GM18499 (cell line): ENCODE data around the gene GPBP1.
"Not testable (repeated sequence)": the region's sequence is repeated elsewhere in the genome, so short reads cannot be mapped to it uniquely, and the experiment has no call there.

Experiments used
- ATAC-seq: cut with Tn5 transposase; IDR thresholded peaks from one replicate; pipeline ENCODE4 v1.9.1; 2021; ENCODE audit warnings: moderate number of reproducible peaks; ENCODE audit not compliant: insufficient read depth, unreplicated experiment

The GPBP1 gene

GRCh38 chr5:57175551-57176309 is 1.9 kb downstream of the GPBP1 start:
- no peak for ATAC-seq

DNA sequence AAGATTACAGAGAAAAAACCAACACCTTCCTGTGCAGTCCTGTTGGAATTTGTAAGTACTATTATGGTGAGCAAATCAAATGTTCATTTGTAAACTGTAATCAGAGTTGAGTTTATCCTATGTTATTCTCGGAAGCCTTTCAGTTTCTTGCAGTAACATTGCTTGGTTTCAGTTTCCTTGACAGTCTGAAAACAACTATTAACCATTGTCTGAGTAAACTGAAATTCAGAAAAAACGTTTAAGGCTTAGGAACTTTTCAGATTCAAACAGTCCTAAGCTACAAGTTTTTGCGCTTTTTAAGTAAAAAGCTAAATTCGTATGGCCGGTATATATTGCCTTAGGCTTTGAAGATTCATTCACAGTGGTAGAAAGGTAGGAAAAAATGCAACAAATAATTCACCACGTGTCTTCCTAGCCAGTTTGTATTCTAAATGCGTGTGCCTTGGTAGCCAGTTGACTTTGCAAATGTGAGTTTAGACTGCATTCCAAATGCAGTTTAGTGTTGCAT is 2.5 kb downstream of the GPBP1 start:
- no peak for ATAC-seq

GRCh38 chr5:57177479-57178156 is 3.8 kb downstream of the GPBP1 start:
- no peak for ATAC-seq

DNA sequence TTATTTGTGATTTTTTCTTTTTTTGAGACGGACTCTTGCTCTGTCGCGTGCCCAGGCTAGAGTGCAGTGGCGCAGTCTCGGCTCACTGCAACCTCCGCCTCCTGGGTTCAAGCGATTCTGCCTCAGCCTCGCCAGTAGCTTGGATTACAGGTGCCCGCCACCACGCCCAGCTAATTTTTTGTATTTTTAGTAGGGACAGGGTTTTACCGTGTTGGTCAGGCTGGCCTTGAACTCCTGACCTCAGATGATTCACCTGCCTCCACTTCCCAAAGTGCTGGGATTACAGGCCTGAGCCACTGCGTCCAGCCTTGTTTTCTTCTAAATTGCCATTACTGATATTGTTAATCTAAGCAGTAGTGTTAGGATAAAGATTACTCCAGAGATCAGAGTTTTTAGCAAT is 4.4 kb downstream of the GPBP1 start:
- ATAC-seq, result not testable (repeated sequence)

GRCh38 chr5:57179262-57180200 is 5.7 kb downstream of the GPBP1 start:
- ATAC-seq, result no peak

DNA sequence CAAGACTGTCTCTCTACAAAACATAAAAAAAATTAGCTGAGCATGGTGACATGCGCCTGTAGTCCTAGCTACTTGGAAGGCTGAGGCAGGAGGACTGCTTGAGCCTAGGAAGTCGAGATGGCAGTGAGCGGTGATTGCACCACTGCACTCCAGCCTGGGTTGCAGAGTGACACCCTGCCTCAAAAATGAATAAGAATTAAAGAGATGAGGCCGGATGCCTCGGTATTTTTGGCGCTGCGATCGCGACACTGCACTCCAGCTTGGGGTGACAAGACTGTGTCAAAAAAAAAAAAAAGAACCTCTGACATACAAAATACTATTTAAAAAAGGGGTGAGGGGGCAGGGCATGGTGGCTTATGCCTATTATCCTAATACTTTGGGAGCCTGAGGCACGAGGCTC is 7.3 kb downstream of the GPBP1 start:
- ATAC-seq, result no peak

GRCh38 chr5:57184322-57184721 is 10.5 kb downstream of the GPBP1 start:
- ATAC-seq, result no peak

GRCh38 chr5:57185313-57185712 is 11.5 kb downstream of the GPBP1 start:
- no peak for ATAC-seq

DNA sequence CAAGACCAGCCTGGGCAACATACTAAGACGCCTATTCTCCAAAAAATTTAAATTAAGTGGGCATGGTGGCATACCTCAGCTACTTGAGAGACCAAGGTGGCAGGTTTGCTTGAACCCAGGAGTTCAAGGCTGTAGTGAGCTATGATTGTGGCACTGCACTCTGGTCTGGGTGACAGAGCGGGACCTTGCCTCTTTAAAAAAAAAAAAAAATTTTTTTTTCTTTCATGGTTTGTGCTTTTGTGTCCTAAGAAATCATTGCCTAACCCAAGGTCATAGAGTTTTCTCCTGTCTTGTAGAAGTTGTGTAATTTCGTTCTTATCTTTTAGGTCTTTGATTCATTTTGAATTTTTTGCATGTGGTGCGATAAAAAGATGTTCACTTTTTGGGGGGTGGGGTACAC is 12.3 kb downstream of the GPBP1 start:
- ATAC-seq, result no peak

DNA sequence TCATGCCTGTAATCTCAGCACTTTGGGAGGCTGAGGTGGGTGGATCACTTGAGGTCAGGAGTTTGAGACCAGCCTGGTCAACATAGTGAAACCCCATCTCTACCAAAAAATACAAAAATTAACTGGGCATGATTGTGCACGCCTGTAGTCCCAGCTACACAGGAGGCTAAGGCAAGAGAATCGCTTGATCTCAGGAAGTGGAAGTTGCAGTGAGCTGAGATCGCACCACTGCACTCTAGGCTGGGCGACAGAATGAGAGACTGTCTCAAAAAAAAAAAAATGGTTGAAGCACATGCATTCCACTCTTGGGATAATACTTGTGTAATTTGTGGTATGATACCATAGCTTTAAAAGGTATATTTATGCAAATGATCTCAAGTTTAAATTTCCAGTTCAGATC is 14.1 kb downstream of the GPBP1 start:
- ATAC-seq, result not testable (repeated sequence)

- ATAC-seq, result no peak
These were observed 15.7 kb downstream of the GPBP1 start for GRCh38 chr5:57189515-57189914.

DNA sequence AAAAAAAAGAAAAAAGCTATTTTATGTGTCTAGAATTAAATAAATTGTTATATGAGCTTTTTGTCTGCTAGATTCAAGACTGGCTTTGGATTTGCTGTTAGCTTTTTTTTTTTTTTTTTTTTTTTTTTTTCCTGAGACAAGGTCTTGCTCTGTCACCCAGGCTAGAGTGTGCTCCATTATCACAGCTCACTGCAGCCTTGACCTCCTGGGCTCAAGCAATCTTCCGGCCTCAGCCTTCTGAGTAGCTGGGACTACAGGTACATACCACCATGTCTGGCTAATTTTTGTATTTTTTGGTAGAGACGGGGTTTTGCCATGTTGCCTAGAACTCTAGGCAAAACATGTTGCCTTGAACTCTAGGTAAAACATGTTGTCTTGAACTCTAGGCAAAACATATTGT is 16.7 kb downstream of the GPBP1 start:
- no peak for ATAC-seq

GRCh38 chr5:57191163-57191562 is 17.3 kb downstream of the GPBP1 start:
- ATAC-seq, result no peak

DNA sequence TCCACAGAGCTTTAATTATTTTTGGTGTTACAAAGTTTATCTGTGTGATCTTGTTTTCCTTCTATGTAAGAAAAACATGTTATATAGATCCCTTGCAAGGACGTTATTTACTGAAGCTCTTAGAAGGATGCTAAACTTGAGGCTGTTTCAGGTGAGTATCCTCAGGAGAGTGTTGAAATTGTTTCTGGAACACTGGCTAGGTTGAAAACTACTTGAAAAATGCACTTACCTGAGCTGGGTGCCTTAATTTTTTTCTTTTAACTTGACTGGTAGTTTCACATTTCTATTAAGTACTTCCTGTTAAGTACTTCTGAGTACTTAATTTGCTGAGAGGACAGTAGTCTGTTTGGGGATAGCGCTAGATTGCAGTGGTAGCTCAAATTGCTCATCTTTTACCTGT is 18.1 kb downstream of the GPBP1 start:
- no peak for ATAC-seq

- not testable (repeated sequence) for ATAC-seq
These were observed 19.0 kb downstream of the GPBP1 start for GRCh38 chr5:57192832-57193231.

DNA sequence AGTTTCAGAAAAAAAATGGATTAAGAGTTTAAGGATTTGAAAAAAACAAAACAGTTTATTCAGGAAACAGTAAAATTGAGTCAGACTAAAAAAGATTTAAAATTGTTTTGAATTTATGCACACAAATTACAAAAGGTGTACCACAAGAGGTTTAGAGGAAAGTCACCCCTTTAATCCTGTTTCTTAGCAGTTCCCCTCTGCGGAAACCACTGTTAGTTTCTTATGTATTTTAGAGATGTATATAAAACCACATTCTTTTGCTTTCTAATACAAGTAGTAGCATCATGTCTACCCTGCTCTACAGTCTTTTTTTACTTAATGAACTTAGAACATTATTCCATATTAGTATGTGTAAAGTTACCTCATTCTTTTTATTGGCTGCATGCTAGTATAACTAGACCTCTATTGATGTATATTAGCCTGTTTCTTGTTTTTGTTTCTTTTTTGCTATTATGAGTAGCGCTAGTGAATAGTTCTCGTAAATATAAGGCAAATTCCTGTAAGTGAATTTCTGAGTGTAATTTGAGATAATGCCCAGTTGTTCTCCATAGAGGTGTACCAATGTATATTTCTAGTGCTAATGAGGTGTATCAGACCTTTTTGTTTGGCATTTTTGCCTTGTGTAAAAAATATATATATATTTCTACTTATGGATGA is 20.0 kb downstream of the GPBP1 start:
- no peak for ATAC-seq

DNA sequence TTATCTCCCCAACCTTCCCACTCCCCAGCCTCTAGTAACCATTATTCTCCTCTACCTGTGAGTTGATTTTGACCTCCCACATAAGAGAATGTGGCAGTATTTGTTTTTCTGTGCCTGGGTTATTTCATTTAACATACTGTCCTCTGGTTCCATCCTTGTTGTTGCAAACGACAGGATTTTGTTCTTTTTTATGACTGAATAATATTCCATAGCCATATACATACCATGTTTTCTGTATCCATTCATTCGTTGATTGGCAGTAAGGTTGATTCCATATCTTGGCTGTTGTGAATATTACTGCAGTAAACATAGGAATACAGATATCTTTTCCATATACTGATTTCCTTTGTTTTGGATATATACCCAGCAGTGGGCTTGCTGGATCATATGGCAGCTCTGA is 20.8 kb downstream of the GPBP1 start:
- ATAC-seq, result no peak

GRCh38 chr5:57195060-57195459 is 21.2 kb downstream of the GPBP1 start:
- no peak for ATAC-seq

DNA sequence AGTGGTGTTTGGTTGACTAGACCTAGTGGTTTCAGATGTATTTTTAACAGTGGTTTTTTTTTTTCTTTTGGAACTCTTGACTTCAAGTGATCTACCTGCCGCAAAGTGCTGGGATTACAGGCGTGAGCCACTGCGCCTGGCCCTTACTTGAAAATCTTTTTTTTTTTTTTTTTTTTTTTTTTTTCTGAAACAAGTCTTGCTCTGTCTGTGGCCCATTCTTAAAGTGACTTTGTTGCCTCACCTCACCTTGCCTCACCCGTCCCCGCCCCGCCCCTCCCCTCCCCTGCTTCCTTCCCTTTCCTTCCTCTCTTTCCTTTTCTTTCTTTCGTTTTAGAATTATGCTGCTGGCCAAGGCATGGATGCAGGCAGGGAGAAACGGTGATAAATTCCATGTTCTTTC is 26.0 kb downstream of the GPBP1 start:
- no peak for ATAC-seq

GRCh38 chr5:57202811-57203210 is 29.0 kb downstream of the GPBP1 start:
- ATAC-seq, result no peak
